SK-N-SH treated with all-trans-retinoic acid at 6 μM for 48 hours (cell line): ENCODE measurements around the gene TRIM2.
A peak's percentile ranks its signal among the peaks of the same experiment; 100 is the strongest.
"Not testable (repeated sequence)": the region's sequence is repeated elsewhere in the genome, so short reads cannot be mapped to it uniquely, and the experiment has no call there.

Source experiments
- ATAC-seq: fragments of 200-7000 bp; cut with Tn5 transposase; 3 replicates; pipeline ENCODE4 v1.9.1; 2020; ENCODE audit warnings: mild to moderate bottlenecking, moderate library complexity
- ARNTL ChIP-seq: fragments of 450-650 bp; formaldehyde crosslinking; IDR thresholded peaks from 2 replicates; pipeline ENCODE4 v1.5.0; 2020; ENCODE audit warnings: low read depth, mild to moderate bottlenecking, moderate library complexity, borderline replicate concordance
- BACH2 ChIP-seq: fragments of 250-450 bp; sonication (Bioruptor Pico); IDR thresholded peaks from 2 replicates; pipeline ENCODE4 v1.9.0; 2021; ENCODE audit warnings: mild to moderate bottlenecking, borderline replicate concordance
- CSDC2 ChIP-seq: fragments of 250-450 bp; sonication (Bioruptor Pico); IDR thresholded peaks from 2 replicates; pipeline ENCODE4 v1.5.0; 2020; ENCODE audit warnings: mild to moderate bottlenecking, moderate library complexity
- CSRNP3 ChIP-seq: fragments of 250-450 bp; sonication (Bioruptor Pico); IDR thresholded peaks from 2 replicates; pipeline ENCODE4 v1.5.1; 2021; ENCODE audit warnings: mild to moderate bottlenecking, moderate library complexity
- ESRRG ChIP-seq: fragments of 250-450 bp; sonication (Bioruptor Pico); IDR thresholded peaks from 2 replicates; pipeline ENCODE4 v1.6.1; 2021; ENCODE audit warnings: mild to moderate bottlenecking
- GLIS3 ChIP-seq: fragments of 250-450 bp; sonication (Bioruptor Pico); IDR thresholded peaks from 2 replicates; pipeline ENCODE4 v1.5.0; 2020; ENCODE audit warnings: mild to moderate bottlenecking, moderate library complexity
- ISL1 ChIP-seq: fragments of 250-450 bp; sonication (Bioruptor Pico); IDR thresholded peaks from 2 replicates; pipeline ENCODE4 v2.1.2; 2022; ENCODE audit warnings: mild to moderate bottlenecking, moderate library complexity
- OSR1 ChIP-seq: fragments of 250-450 bp; sonication (Bioruptor Pico); IDR thresholded peaks from 2 replicates; pipeline ENCODE4 v1.8.0; 2022; ENCODE audit warnings: moderate library complexity, mild to moderate bottlenecking, inconsistent platforms
- POU6F1 ChIP-seq: fragments of 250-450 bp; sonication (Bioruptor Pico); IDR thresholded peaks from 2 replicates; pipeline ENCODE4 v1.8.0; 2021; ENCODE audit warnings: low read depth, mild to moderate bottlenecking, moderate library complexity, borderline replicate concordance
- RARB ChIP-seq: fragments of 250-450 bp; sonication (Bioruptor Pico); IDR thresholded peaks from 2 replicates; pipeline ENCODE4 v1.8.0; 2021; ENCODE audit warnings: mild to moderate bottlenecking, moderate library complexity
- SNAI2 ChIP-seq: fragments of 250-450 bp; sonication (Bioruptor Pico); IDR thresholded peaks from 2 replicates; pipeline ENCODE4 v1.5.0; 2020; ENCODE audit warnings: mild to moderate bottlenecking, moderate library complexity
- TCF4 ChIP-seq: fragments of 250-450 bp; sonication (Bioruptor Pico); IDR thresholded peaks from 2 replicates; pipeline ENCODE4 v1.8.0; 2021; ENCODE audit warnings: mild to moderate bottlenecking, moderate library complexity, borderline replicate concordance
- TOX ChIP-seq: fragments of 250-450 bp; sonication (Bioruptor Pico); IDR thresholded peaks from 2 replicates; pipeline ENCODE4 v1.8.0; 2021; ENCODE audit warnings: mild to moderate bottlenecking, moderate library complexity, borderline replicate concordance
- TSHZ2 ChIP-seq: fragments of 250-450 bp; sonication (Bioruptor Pico); IDR thresholded peaks from 2 replicates; pipeline ENCODE4 v1.5.0; 2020; ENCODE audit warnings: mild to moderate bottlenecking, moderate library complexity
- ZC3H10 ChIP-seq: fragments of 250-450 bp; sonication (Bioruptor Pico); IDR thresholded peaks from 2 replicates; pipeline ENCODE4 v1.5.1; 2021; ENCODE audit warnings: mild to moderate bottlenecking, moderate library complexity
- ZFP30 ChIP-seq: fragments of 450-650 bp; formaldehyde crosslinking; IDR thresholded peaks from 2 replicates; pipeline ENCODE4 v1.5.0; 2022; ENCODE audit warnings: mild to moderate bottlenecking, moderate library complexity
- ZNF565 ChIP-seq: fragments of 450-650 bp; formaldehyde crosslinking; conservative IDR thresholded peaks from 2 replicates; pipeline ENCODE4 v1.5.0; 2020; ENCODE audit warnings: low read depth, mild to moderate bottlenecking, moderate library complexity
- ZNF8 ChIP-seq: fragments of 450-650 bp; formaldehyde crosslinking; IDR thresholded peaks from 2 replicates; pipeline ENCODE4 v1.5.0; 2020; ENCODE audit warnings: mild to moderate bottlenecking, moderate library complexity
- TF ChIP-seq, protein P1 (sequence below): fragments of 250-450 bp; sonication (Bioruptor Pico); IDR thresholded peaks from 2 replicates; pipeline ENCODE4 v1.5.1; 2020; ENCODE audit warnings: low read depth, mild to moderate bottlenecking, moderate library complexity

The TRIM2 gene

GRCh38 chr4:153160821-153161220 lies 43.4 kb upstream of the TRIM2 start (continued):
- TF ChIP-seq TSHZ2 (CRISPR knock-in tag) (no peak), ZFP30 (CRISPR knock-in tag) (no peak), CSDC2 (CRISPR knock-in tag) (no peak), TCF4 (CRISPR knock-in tag) (no peak), ZNF8 (CRISPR knock-in tag) (no peak)

- no peak for ATAC-seq
- TF ChIP-seq, protein P1, sequence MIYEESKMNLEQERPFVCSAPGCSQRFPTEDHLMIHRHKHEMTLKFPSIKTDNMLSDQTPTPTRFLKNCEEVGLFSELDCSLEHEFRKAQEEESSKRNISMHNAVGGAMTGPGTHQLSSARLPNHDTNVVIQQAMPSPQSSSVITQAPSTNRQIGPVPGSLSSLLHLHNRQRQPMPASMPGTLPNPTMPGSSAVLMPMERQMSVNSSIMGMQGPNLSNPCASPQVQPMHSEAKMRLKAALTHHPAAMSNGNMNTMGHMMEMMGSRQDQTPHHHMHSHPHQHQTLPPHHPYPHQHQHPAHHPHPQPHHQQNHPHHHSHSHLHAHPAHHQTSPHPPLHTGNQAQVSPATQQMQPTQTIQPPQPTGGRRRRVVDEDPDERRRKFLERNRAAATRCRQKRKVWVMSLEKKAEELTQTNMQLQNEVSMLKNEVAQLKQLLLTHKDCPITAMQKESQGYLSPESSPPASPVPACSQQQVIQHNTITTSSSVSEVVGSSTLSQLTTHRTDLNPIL (CRISPR knock-in tag), result no peak
- peak; percentile 52; the same call in 1 of the 2 replicates for TF ChIP-seq ISL1 (CRISPR knock-in tag)
Observed at GRCh38 chr4:153161226-153161963, 42.8 kb upstream of the TRIM2 start.

- not testable (repeated sequence) for ATAC-seq
Observed at GRCh38 chr4:153165236-153165635, 39.0 kb upstream of the TRIM2 start.

GRCh38 chr4:153166716-153167501 lies 37.3 kb upstream of the TRIM2 start:
- ATAC-seq, result no peak

More at GRCh38 chr4:153166716-153167501, 37.3 kb upstream of the TRIM2 start:
- TF ChIP-seq ESRRG (CRISPR knock-in tag) (no peak), ISL1 (CRISPR knock-in tag) (no peak), CSRNP3 (CRISPR knock-in tag) (no peak), TOX (no peak), CSDC2 (CRISPR knock-in tag) (no peak), GLIS3 (CRISPR knock-in tag) (no peak), SNAI2 (no peak), POU6F1 (no peak), ARNTL (CRISPR knock-in tag) (no peak), ZNF8 (CRISPR knock-in tag) (no peak), OSR1 (CRISPR knock-in tag) (no peak), ZC3H10 (no peak), RARB (CRISPR knock-in tag) (no peak), BACH2 (CRISPR knock-in tag) (no peak), ZFP30 (CRISPR knock-in tag) (no peak), ZNF565 (CRISPR knock-in tag) (no peak)
- TF ChIP-seq, protein P1 (CRISPR knock-in tag), result no peak
- TF ChIP-seq, all 23 proteins: peak for 0
